ENCODE measurements around the gene LARP6.

Gene LARP6

GRCh38 chr15:70857562-70858285 lies 3.8 kb upstream of the LARP6 start:
- Histone ChIP-seq H3K9me3 (ENCODE audit: control insufficient read depth in 1 of 2, low read length in 2 of 2) (no peaks in the 10 kb centered on the region), H3K27ac (ENCODE audit: low read length) (peak overlapping the region; percentile 39), H3K4me1 (ENCODE audit: control insufficient read depth in 1 of 2, insufficient read depth in 2 of 2, low read length in 2 of 2) (peaks cover 0 to 27% of the 10 kb centered on the region in 2 donors), H3K27me3 (ENCODE audit: low read depth, low read length) (no peaks in the 10 kb centered on the region), H3K36me3 (ENCODE audit: control insufficient read depth in 1 of 2, insufficient read depth in 2 of 2, low read length in 2 of 2) (peaks cover 0 to 16% of the 10 kb centered on the region in 2 donors), H3K4me3 (ENCODE audit: low read depth in 1 of 2, low read length in 2 of 2) (no peak overlapping the region)

GRCh38 chr15:70856884-70857561 lies 3.1 kb upstream of the LARP6 start:
- Histone ChIP-seq H3K4me3 (ENCODE audit: low read depth in 1 of 2, low read length in 2 of 2) (no peak overlapping the region), H3K27me3 (ENCODE audit: low read depth, low read length) (no peaks in the 10 kb centered on the region), H3K9me3 (ENCODE audit: control insufficient read depth in 1 of 2, low read length in 2 of 2) (no peaks in the 10 kb centered on the region), H3K4me1 (ENCODE audit: control insufficient read depth in 1 of 2, insufficient read depth in 2 of 2, low read length in 2 of 2) (peaks cover 0 to 27% of the 10 kb centered on the region in 2 donors), H3K36me3 (ENCODE audit: control insufficient read depth in 1 of 2, insufficient read depth in 2 of 2, low read length in 2 of 2) (peaks cover 0 to 20% of the 10 kb centered on the region in 2 donors), H3K27ac (ENCODE audit: low read length) (peak overlapping the region; percentile 76)

GRCh38 chr15:70856177-70856883 lies 2.4 kb upstream of the LARP6 start:
- Histone ChIP-seq H3K4me3 (ENCODE audit: low read depth in 1 of 2, low read length in 2 of 2) (no peak overlapping the region), H3K9me3 (ENCODE audit: control insufficient read depth in 1 of 2, low read length in 2 of 2) (no peaks in the 10 kb centered on the region), H3K4me1 (ENCODE audit: control insufficient read depth in 1 of 2, insufficient read depth in 2 of 2, low read length in 2 of 2) (peaks cover 0 to 27% of the 10 kb centered on the region in 2 donors), H3K27me3 (ENCODE audit: low read depth, low read length) (no peaks in the 10 kb centered on the region), H3K36me3 (ENCODE audit: control insufficient read depth in 1 of 2, insufficient read depth in 2 of 2, low read length in 2 of 2) (peaks cover 0 to 26% of the 10 kb centered on the region in 2 donors), H3K27ac (ENCODE audit: low read length) (peak overlapping the region; percentile 76)

GRCh38 chr15:70855764-70856163 lies 1.8 kb upstream of the LARP6 start:
- Histone ChIP-seq H3K4me1 (ENCODE audit: control insufficient read depth in 1 of 2, insufficient read depth in 2 of 2, low read length in 2 of 2) (peaks cover 0 to 27% of the 10 kb centered on the region in 2 donors), H3K27ac (ENCODE audit: low read length) (no peak overlapping the region), H3K27me3 (ENCODE audit: low read depth, low read length) (no peaks in the 10 kb centered on the region)

GRCh38 chr15:70854666-70854976 lies 664 bp upstream of the LARP6 start:
- H3K36me3 ChIP-seq (ENCODE audit: control insufficient read depth in 1 of 2, insufficient read depth in 2 of 2, low read length in 2 of 2): peaks cover 0 to 26% of the 10 kb centered on the region in 2 donors
- H3K4me1 ChIP-seq (ENCODE audit: control insufficient read depth in 1 of 2, insufficient read depth in 2 of 2, low read length in 2 of 2): peaks cover 0 to 27% of the 10 kb centered on the region in 2 donors
- peak overlapping the region; percentile 77 for H3K27ac ChIP-seq (ENCODE audit: low read length)
- peak overlapping the region; percentile 30 to 70 for H3K4me3 ChIP-seq (ENCODE audit: low read depth in 1 of 2, low read length in 2 of 2)
- no peaks in the 10 kb centered on the region for H3K9me3 ChIP-seq (ENCODE audit: control insufficient read depth in 1 of 2, low read length in 2 of 2)
- H3K27me3 ChIP-seq (ENCODE audit: low read depth, low read length): no peaks in the 10 kb centered on the region

More at GRCh38 chr15:70855764-70856163, 1.8 kb upstream of the LARP6 start:
- no peaks in the 10 kb centered on the region for H3K9me3 ChIP-seq (ENCODE audit: control insufficient read depth in 1 of 2, low read length in 2 of 2)
- H3K36me3 ChIP-seq (ENCODE audit: control insufficient read depth in 1 of 2, insufficient read depth in 2 of 2, low read length in 2 of 2): peaks cover 0 to 26% of the 10 kb centered on the region in 2 donors
- no peak overlapping the region for H3K4me3 ChIP-seq (ENCODE audit: low read depth in 1 of 2, low read length in 2 of 2)

- Histone ChIP-seq H3K27ac (ENCODE audit: low read length) (peak overlapping the region; percentile 22), H3K9me3 (ENCODE audit: control insufficient read depth in 1 of 2, low read length in 2 of 2) (no peaks in the 10 kb centered on the region), H3K36me3 (ENCODE audit: control insufficient read depth in 1 of 2, insufficient read depth in 2 of 2, low read length in 2 of 2) (peaks cover 0 to 26% of the 10 kb centered on the region in 2 donors), H3K4me1 (ENCODE audit: control insufficient read depth in 1 of 2, insufficient read depth in 2 of 2, low read length in 2 of 2) (peaks cover 0 to 27% of the 10 kb centered on the region in 2 donors), H3K4me3 (ENCODE audit: low read depth in 1 of 2, low read length in 2 of 2) (peak overlapping the region; percentile 64 to 70), H3K27me3 (ENCODE audit: low read depth, low read length) (no peaks in the 10 kb centered on the region)
Observed at GRCh38 chr15:70853318-70853972, 512 bp downstream of the LARP6 start.

- H3K9me3 ChIP-seq (ENCODE audit: control insufficient read depth in 1 of 2, low read length in 2 of 2): no peaks in the 10 kb centered on the region
- H3K4me3 ChIP-seq (ENCODE audit: low read depth in 1 of 2, low read length in 2 of 2): peak overlapping the region; percentile 64 to 70
- peak overlapping the region; percentile 22 for H3K27ac ChIP-seq (ENCODE audit: low read length)
- peaks cover 0 to 27% of the 10 kb centered on the region in 2 donors for H3K4me1 ChIP-seq (ENCODE audit: control insufficient read depth in 1 of 2, insufficient read depth in 2 of 2, low read length in 2 of 2)
- no peaks in the 10 kb centered on the region for H3K27me3 ChIP-seq (ENCODE audit: low read depth, low read length)
- peaks cover 0 to 26% of the 10 kb centered on the region in 2 donors for H3K36me3 ChIP-seq (ENCODE audit: control insufficient read depth in 1 of 2, insufficient read depth in 2 of 2, low read length in 2 of 2)
Observed at GRCh38 chr15:70852501-70853317, 1.2 kb downstream of the LARP6 start.

GRCh38 chr15:70851889-70852288 lies 2.1 kb downstream of the LARP6 start:
- Histone ChIP-seq H3K36me3 (ENCODE audit: control insufficient read depth in 1 of 2, insufficient read depth in 2 of 2, low read length in 2 of 2) (peaks cover 0 to 26% of the 10 kb centered on the region in 2 donors), H3K9me3 (ENCODE audit: control insufficient read depth in 1 of 2, low read length in 2 of 2) (no peaks in the 10 kb centered on the region), H3K4me3 (ENCODE audit: low read depth in 1 of 2, low read length in 2 of 2) (no peak overlapping the region), H3K27ac (ENCODE audit: low read length) (no peak overlapping the region), H3K4me1 (ENCODE audit: control insufficient read depth in 1 of 2, insufficient read depth in 2 of 2, low read length in 2 of 2) (peaks cover 0 to 20% of the 10 kb centered on the region in 2 donors), H3K27me3 (ENCODE audit: low read depth, low read length) (no peaks in the 10 kb centered on the region)

GRCh38 chr15:70845602-70846360 lies 8.2 kb downstream of the LARP6 start:
- H3K9me3 ChIP-seq (ENCODE audit: control insufficient read depth in 1 of 2, low read length in 2 of 2): no peaks in the 10 kb centered on the region
- H3K36me3 ChIP-seq (ENCODE audit: control insufficient read depth in 1 of 2, insufficient read depth in 2 of 2, low read length in 2 of 2): no peaks in the 10 kb centered on the region
- H3K27ac ChIP-seq (ENCODE audit: low read length): no peak overlapping the region
- no peak overlapping the region for H3K4me3 ChIP-seq (ENCODE audit: low read depth in 1 of 2, low read length in 2 of 2)
- H3K4me1 ChIP-seq (ENCODE audit: control insufficient read depth in 1 of 2, insufficient read depth in 2 of 2, low read length in 2 of 2): no peaks in the 10 kb centered on the region
- no peaks in the 10 kb centered on the region for H3K27me3 ChIP-seq (ENCODE audit: low read depth, low read length)

- H3K36me3 ChIP-seq (ENCODE audit: control insufficient read depth in 1 of 2, insufficient read depth in 2 of 2, low read length in 2 of 2): peaks cover 7 to 23% of the 10 kb centered on the region in 2 donors
- H3K27me3 ChIP-seq (ENCODE audit: low read depth, low read length): no peaks in the 10 kb centered on the region
- H3K4me3 ChIP-seq (ENCODE audit: low read depth in 1 of 2, low read length in 2 of 2): no peak overlapping the region
- H3K9me3 ChIP-seq (ENCODE audit: control insufficient read depth in 1 of 2, low read length in 2 of 2): no peaks in the 10 kb centered on the region
- H3K27ac ChIP-seq (ENCODE audit: low read length): no peak overlapping the region
- peaks cover 0 to 4% of the 10 kb centered on the region in 2 donors for H3K4me1 ChIP-seq (ENCODE audit: control insufficient read depth in 1 of 2, insufficient read depth in 2 of 2, low read length in 2 of 2)
Observed at GRCh38 chr15:70837476-70837875, 16.5 kb downstream of the LARP6 start.

Data from muscle layer of duodenum (tissue), 2 donors.